B cell (primary cell): Measurements from ENCODE around the gene RNF32.

ENCODE experiments used
- CTCF ChIP-seq: fragments of 200-600 bp; IDR thresholded peaks from one replicate; pipeline ENCODE4 v1.8.0; 2022; ENCODE audit warnings: antibody characterized with exemption, mild to moderate bottlenecking
- EZH2 ChIP-seq: IDR thresholded peaks from 2 replicates; pipeline ENCODE4 v1.6.1; 2012; ENCODE audit warnings: borderline replicate concordance, low read depth, mild to moderate bottlenecking, moderate library complexity, low read length; ENCODE audit not compliant: insufficient read depth, poor library complexity, severe bottlenecking

GRCh38 chr7:156722043-156722826 is 81.7 kb downstream of the RNF32 start:
- TF ChIP-seq CTCF = no peak
- no peak for TF ChIP-seq EZH2
